Keratinocyte (primary cell): ENCODE results near the gene RPS21.

Experiments
- EZH2 ChIP-seq: IDR thresholded peaks from one replicate; pipeline ENCODE4 v1.6.1; 2012; ENCODE audit warnings: inconsistent platforms, mild to moderate bottlenecking, low read length, moderate library complexity
- TF ChIP-seq, protein P1 (sequence below), 3 experiments: IDR thresholded peaks in 1 of 3; conservative IDR thresholded peaks in 1 of 3; optimal IDR thresholded peaks in 1 of 3; 2 replicates in 2 of 3; 3 replicates in 1 of 3; pipeline versions ENCODE3 to v1.5.1; 2011; ENCODE audit warnings: low read length in 3 of 3, mild to moderate bottlenecking in 3 of 3, moderate library complexity in 2 of 3, control low read depth in 1 of 3, inconsistent platforms in 1 of 3; ENCODE audit not compliant: insufficient read depth in 2 of 3; ENCODE audit errors: extremely low read depth in 1 of 3

DNA sequence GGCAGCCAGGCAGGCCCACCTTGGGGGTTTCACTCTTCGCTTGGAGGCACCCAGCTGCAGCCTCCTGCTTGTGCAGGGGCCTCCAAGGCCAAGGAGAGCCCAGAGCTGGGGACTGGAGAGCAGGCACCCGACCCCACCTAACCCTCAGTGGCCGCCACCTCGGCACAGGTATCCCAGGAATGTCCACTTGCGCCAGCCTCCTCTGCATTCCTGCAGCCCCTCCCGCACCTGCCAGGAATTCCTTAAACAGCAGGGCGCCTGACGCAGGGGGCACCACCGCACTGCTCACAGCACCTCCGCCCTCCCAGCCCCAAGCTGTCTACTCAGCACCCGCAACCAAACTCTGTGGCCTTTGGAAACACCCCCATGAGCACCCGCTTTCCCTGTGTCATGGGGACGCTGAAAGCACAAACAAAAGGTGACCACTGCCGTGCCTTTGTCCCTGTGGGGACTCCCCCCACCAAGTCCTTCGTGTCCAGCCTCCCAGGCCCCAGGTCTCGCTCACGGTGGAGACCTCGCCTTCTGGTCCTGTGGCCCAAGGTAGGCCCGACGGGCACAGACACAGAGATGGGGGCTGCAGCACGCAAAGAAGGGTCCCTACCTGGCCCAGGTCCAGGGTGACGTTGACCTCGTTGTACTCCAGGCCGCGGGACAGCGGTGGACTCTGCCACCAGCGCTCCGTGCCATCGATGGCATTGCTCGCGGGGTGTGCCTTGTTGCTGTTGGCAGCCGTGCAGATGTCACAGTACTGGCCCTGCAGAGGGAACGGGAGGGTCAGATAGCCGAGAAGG is 24.9 kb upstream of the RPS21 start:
- TF ChIP-seq, protein P1, sequence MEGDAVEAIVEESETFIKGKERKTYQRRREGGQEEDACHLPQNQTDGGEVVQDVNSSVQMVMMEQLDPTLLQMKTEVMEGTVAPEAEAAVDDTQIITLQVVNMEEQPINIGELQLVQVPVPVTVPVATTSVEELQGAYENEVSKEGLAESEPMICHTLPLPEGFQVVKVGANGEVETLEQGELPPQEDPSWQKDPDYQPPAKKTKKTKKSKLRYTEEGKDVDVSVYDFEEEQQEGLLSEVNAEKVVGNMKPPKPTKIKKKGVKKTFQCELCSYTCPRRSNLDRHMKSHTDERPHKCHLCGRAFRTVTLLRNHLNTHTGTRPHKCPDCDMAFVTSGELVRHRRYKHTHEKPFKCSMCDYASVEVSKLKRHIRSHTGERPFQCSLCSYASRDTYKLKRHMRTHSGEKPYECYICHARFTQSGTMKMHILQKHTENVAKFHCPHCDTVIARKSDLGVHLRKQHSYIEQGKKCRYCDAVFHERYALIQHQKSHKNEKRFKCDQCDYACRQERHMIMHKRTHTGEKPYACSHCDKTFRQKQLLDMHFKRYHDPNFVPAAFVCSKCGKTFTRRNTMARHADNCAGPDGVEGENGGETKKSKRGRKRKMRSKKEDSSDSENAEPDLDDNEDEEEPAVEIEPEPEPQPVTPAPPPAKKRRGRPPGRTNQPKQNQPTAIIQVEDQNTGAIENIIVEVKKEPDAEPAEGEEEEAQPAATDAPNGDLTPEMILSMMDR (optimal IDR thresholded peaks at IDR 0.05 in 1 of 3, IDR thresholded peaks at IDR 0.05 in 1 of 3, conservative IDR thresholded peaks at IDR 0.05 in 1 of 3; ENCODE audit: extremely low read depth in 1 of 3, insufficient read depth in 2 of 3, low read length in 3 of 3): no peak
- no peak for TF ChIP-seq EZH2
